ENCODE data around the gene EEIG1. TPM values are rescaled to one million over a fixed set of nuclear protein-coding genes. Genes with fewer than 3 reads are reported as not detected.
A peak's percentile ranks its signal among the peaks of the same experiment; 100 is the strongest.

The EEIG1 gene
- total and polyA plus RNA-seq, 9 of the 15 experiments (the other 6 are each of a cell fraction or from before 2014, with no cell fraction given) = 0.17 to 16.7 (median 3.6) TPM

DNA sequence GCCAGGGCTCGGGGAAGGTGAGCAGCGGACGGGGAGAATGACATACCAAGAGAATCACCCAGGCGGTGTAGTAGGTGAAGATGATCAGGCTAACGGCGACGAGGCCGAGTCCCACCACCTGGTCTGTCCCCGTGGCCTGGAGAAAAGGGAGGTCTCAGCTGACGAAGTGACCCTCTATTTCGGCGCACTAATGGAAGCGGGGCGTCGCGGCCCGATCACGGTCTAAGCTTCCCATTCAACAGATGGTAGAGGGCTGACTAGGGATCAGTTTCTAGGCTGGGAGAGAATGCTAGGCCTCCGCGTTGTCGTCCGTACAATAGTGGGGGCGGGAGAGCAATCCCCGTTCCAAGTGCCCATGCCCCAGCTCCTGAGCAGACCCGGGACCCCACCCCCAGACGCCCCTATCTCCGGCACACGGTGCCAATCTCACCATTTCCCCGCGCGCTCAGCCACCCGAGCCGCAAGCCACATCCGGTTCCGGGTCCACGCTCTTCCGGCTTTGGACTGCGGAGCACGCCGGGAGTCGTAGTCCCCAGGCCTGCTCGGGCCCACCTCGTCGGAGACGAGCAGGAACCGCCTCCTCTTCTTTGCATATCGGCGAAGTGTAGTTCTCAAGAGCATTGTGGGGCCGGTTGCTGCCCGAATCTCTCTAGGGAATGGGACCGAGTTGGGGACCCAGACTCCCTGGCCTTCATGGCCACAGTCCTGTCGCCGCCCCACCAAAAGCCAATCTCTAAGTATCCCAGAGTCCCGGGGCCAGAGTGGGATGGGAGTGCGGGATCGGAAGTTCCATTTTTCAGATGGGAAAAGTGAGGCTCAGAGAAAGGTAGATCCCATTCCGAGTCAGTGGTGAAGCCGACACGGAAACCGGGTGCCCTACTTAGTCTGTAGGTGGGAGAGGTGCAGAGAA is 43.1 kb downstream of the EEIG1 start, which contains the start of gene DPM2 (continued):
- TF ChIP-seq ZNF740 (CRISPR knock-in tag; IDR thresholded peaks at IDR 0.05) (no peak), ZNF740 (tag; IDR thresholded peaks at IDR 0.05) (no peak), CEBPB (tag; IDR thresholded peaks at IDR 0.05) (no peak), MNT (conservative IDR thresholded peaks at IDR 0.05) (no peak), BCL6 (CRISPR knock-in tag; IDR thresholded peaks at IDR 0.05) (no peak), KDM2B (CRISPR knock-in tag; IDR thresholded peaks at IDR 0.05) (no peak), SUPT5H (IDR thresholded peaks at IDR 0.05) (peak; percentile 80), FOXA3 (CRISPR knock-in tag; conservative IDR thresholded peaks at IDR 0.05 in 1 of 2, IDR thresholded peaks at IDR 0.05 in 1 of 2) (no peak), FOXJ2 (tag; IDR thresholded peaks at IDR 0.05) (no peak), FUS (optimal IDR thresholded peaks at IDR 0.05; ENCODE audit: low read depth, low read length) (no peak), ATF7 (IDR thresholded peaks at IDR 0.05) (peak; percentile 49; the same call in 1 of the 2 replicates), NFIX (CRISPR knock-in tag; IDR thresholded peaks at IDR 0.05; ENCODE audit: low read depth) (no peak), PPARD (CRISPR knock-in tag; IDR thresholded peaks at IDR 0.05) (no peak), PYGO2 (tag; IDR thresholded peaks at IDR 0.05) (no peak), RBFOX2 (IDR thresholded peaks at IDR 0.05; ENCODE audit: low read depth, low read length) (peak; percentile 91), ELF1 (tag; IDR thresholded peaks at IDR 0.05) (peak; percentile 99), NKRF (IDR thresholded peaks at IDR 0.05; ENCODE audit: borderline replicate concordance) (peak; percentile 84)
- TF ChIP-seq, protein P1, sequence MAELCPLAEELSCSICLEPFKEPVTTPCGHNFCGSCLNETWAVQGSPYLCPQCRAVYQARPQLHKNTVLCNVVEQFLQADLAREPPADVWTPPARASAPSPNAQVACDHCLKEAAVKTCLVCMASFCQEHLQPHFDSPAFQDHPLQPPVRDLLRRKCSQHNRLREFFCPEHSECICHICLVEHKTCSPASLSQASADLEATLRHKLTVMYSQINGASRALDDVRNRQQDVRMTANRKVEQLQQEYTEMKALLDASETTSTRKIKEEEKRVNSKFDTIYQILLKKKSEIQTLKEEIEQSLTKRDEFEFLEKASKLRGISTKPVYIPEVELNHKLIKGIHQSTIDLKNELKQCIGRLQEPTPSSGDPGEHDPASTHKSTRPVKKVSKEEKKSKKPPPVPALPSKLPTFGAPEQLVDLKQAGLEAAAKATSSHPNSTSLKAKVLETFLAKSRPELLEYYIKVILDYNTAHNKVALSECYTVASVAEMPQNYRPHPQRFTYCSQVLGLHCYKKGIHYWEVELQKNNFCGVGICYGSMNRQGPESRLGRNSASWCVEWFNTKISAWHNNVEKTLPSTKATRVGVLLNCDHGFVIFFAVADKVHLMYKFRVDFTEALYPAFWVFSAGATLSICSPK (IDR thresholded peaks at IDR 0.05; ENCODE audit: borderline replicate concordance) = no peak
- TF ChIP-seq, protein P2, sequence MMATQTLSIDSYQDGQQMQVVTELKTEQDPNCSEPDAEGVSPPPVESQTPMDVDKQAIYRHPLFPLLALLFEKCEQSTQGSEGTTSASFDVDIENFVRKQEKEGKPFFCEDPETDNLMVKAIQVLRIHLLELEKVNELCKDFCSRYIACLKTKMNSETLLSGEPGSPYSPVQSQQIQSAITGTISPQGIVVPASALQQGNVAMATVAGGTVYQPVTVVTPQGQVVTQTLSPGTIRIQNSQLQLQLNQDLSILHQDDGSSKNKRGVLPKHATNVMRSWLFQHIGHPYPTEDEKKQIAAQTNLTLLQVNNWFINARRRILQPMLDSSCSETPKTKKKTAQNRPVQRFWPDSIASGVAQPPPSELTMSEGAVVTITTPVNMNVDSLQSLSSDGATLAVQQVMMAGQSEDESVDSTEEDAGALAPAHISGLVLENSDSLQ (IDR thresholded peaks at IDR 0.05) = peak; percentile 78
- TF ChIP-seq, protein P3, sequence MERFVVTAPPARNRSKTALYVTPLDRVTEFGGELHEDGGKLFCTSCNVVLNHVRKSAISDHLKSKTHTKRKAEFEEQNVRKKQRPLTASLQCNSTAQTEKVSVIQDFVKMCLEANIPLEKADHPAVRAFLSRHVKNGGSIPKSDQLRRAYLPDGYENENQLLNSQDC (CRISPR knock-in tag; IDR thresholded peaks at IDR 0.05) = no peak

All from K562 (cell line).